ENCODE measurements around the gene TFR2.

GRCh38 chr7:100654908-100655831 lies 13.8 kb upstream of the TFR2 start:
- no peak for TF ChIP-seq CTCF (IDR thresholded peaks at IDR 0.05)
- no peak for TF ChIP-seq POLR2A (IDR thresholded peaks at IDR 0.05)
